Measurements from ENCODE around the gene ZNF462.
"Not testable (repeated sequence)": the region's sequence is repeated elsewhere in the genome, so short reads cannot be mapped to it uniquely, and the experiment has no call there.

ZNF462 gene

DNA sequence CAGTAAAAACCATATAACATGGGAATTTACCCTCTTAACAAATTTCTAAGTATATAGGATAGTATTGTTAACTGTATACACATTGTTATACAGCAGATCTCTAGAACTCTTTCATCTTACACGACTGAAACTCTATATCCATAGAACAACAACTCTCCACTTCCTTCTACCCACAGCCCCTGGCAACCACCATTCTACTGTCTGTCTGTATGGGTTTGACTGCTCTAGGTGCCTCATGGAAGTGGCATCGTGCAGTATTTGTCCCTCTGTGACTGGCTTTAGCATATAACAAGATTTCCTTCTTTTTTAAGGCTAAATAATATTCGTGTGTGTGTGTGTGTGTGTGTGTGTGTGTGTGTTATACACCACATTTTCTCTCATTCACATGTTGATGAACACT, 100.7 kb downstream of the ZNF462 start:
- no peak for DNase-seq

DNA sequence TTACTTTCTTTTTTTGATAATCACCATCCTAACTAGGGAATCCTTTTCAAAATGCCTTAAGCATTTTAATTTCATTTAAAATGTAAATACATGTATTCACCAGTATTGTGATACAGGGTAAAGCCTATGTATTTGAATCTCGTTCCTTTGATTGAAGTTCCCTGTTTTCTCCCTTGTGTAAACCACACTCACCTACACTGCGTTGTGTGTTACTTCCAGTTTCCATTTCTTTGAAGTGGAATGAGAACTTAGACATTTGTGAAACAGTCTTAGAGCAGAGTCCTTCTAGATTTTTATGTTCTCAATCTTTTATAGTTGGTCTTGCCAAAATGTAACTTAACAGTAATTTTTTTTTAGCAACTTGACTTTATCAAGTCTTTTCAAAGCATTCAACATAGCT, 101.4 kb downstream of the ZNF462 start:
- DNase-seq = no peak

DNA sequence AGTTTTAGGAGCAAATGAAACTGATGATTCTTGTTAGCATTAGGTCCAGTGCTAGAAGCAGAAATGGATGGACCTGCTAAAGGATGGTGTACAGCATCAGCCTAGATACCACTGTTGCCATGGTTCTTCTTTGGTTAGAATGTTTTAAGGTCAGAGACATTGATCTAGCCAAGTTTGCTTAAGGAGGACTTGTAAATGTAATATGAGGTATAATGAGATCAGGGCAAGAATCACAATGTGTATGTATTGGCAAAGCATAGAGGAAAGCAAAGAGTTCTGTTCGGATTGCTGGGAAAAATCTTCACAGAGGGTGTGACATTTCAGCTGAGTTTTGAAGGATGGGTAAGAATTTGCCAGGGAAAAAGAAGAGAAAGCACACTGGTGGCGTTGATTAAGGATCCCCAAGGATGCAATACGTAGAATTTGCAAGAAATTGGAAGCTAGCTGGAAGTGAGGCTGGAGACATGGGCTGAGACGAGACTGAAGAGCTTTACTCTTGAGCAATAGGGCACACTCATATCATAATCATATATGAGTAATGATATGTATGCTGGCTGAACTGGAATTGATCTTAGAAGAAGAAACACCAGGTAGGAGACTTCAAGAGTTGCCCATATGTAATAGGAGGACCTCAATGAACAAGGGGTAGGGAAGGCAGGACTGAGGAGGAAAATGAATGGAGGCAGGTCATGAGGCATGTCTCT, 102.0 kb downstream of the ZNF462 start:
- no peak for DNase-seq

DNA sequence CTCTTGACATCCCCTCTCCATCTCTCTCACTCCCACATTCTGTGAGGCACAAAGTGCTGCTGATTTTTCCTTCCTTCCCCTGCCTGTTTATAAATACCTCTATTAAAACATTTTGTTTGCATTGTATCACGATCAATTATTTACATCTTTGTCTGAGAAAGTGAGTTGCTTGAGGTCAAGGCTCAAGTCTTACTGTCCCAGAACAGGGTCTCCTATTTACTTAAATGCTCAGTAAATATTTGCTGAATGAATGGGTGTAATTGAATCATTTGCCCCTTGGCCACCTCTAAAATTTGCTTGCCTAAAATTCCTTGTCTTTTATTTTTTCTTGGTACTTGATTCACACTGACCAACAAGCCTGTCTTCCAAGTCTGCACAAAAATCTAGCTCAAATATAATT, 103.5 kb downstream of the ZNF462 start:
- DNase-seq = no peak

DNA sequence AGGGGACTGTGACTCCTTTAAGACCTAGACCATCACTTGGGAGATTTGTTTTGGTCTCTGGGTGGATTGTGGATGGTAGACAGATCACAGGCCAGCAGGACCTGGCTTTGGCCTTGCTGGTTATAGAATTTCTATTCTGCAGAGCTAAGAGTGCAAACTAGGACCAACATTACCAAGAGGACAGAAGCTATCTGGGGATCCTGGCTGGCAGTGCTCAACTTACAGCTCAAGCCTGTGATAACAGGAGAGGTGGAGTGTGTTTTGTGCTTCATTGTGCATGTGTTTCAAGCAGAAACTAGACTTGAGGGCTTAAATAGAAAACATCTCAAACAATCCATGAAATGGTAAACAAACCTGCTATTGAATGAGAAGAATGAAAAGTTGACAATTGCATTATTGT, 106.7 kb downstream of the ZNF462 start:
- peak in 1 of 14 donors; percentile 13 for DNase-seq

DNA sequence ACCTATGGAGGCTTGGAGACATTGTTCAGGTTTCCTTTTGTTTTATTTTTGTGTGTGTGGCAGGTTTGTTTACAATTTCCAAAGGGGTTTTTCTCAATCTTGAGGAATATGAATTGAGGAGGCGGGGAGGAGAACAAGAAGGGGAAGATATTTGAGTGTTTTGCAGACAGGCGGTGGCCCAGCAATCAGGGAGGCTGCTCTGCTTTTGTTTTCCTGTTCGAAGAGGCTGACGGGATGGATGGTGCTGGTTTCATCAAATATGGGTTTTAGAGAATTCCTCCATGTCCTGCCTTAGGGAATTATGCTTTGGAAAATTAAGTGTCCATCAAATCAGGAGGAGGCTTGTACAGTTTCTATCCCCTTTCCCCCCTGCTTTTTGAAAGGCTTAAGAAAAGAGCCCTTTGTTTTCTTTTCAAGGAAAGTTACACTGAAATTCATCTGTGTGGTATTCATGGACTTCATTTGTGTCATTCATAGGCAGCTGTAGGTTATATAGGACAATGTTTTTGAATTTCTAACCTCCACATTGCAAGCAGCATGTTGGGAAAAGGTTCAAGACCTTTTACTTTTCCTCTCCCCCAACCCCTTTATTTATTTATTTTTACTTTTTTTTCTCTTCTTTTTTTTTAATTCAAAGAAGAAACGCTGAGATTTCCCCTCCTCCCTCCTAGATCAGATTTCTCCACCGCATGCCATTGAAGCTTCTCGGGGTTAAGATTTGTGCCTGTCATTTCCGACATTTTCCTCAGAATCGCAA, 107.4 kb downstream of the ZNF462 start:
- DNase-seq = peak in 1 of 14 donors; percentile 13

DNA sequence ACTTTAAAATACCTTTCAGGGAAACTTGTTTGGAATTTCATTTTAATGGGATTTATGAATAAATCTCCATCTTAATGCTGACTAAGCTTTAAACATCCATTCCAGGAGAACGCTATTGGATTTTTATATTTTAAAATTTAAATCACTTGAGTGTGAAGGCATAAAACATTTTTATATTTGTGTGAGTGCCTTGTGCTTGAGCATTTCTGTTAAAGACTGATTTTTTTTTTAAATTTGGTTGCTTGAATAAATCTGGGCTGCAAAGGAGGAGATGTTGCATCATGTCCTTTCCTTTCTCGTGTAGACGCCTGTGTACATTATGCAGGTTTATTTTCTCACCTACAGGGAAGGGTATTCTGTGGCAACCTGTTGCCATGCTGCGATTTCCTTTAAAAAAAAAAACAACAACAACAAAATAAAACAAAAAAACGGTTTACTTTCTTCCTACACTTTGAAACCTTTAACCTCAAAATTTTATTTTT, 108.1 kb downstream of the ZNF462 start:
- no peak for DNase-seq

DNA sequence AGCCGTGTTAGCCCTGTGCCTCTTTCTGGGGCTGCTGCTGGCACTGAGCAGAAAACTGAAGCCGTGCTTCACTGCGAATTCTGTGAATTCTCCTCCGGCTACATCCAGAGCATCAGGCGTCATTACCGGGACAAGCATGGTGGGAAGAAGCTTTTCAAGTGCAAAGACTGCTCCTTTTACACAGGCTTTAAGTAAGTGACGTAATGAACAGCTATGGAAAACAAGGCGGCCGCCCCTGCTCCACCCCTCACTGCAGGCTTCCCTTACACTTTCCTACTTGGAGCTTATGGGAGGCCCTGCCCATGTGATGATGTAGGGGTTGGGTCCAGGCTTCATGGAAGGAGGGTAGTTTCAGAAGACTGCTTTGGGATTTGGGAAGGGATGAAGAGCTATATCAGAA, 109.1 kb downstream of the ZNF462 start:
- no peak for DNase-seq

DNA sequence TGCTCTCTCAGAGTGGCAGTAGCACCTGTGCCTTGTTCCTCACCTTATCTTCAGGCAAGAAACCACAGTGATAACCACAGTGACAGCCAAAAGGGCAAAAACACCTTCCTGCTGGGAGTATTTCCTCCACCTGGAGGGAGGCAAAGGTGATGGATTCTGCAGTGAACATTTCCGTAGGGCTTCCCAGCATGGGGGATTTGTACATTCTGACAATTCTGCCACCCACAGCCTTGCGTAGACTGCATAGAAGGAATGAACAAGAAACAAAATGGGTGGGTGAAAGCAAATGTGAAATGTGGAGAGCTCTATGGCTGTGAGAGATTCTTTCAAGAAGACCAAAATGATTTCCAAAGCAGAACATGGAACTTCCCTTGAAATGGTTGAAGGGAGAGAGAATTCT, 111.4 kb downstream of the ZNF462 start:
- no peak for DNase-seq

DNA sequence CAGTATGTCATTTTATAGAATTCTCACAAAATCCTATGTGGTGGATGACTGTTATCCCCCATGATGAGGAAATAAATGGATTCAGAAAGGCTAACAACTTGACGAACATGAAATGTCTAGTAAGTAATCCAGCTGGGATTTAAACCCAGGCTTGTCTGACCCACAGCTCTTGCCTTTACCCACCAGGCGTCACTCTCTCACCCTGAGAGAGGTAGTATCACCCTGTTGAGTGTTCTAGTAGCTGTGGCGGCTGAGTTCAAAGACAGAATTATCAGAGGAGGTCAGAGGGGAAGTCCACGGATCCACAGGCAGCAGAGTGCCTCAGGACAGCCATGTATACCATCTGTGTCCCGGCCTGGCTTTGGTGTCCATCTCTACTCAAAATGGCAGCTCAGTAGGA, 113.8 kb downstream of the ZNF462 start:
- peak in 1 of 14 donors; percentile 1 for DNase-seq

DNA sequence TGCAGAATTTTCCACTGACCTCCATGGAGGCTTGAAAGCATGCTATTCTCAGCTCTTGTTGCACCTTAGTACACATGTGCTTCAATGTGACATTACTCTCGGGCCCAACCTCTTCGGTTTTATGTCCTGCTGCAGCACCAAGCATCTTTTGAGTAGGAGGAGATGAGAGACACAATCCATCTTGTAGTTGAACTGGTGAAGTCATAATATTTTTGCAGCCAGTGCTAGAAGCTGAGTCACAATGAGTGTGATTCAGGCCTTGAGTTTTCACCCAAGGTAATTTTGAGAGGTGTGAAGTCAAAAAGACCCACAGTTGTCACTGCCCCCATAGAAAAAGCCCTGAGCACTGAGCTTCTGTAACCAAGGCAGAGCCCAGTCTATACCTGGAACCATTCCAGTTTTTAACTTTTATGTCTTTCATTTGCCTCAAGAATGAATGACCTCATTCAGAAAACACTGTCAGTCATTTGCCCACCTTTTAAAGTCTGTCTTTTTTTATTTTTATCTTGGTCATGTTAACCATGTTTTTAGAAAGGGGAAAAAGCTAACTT, 117.7 kb downstream of the ZNF462 start:
- no peak for DNase-seq

DNA sequence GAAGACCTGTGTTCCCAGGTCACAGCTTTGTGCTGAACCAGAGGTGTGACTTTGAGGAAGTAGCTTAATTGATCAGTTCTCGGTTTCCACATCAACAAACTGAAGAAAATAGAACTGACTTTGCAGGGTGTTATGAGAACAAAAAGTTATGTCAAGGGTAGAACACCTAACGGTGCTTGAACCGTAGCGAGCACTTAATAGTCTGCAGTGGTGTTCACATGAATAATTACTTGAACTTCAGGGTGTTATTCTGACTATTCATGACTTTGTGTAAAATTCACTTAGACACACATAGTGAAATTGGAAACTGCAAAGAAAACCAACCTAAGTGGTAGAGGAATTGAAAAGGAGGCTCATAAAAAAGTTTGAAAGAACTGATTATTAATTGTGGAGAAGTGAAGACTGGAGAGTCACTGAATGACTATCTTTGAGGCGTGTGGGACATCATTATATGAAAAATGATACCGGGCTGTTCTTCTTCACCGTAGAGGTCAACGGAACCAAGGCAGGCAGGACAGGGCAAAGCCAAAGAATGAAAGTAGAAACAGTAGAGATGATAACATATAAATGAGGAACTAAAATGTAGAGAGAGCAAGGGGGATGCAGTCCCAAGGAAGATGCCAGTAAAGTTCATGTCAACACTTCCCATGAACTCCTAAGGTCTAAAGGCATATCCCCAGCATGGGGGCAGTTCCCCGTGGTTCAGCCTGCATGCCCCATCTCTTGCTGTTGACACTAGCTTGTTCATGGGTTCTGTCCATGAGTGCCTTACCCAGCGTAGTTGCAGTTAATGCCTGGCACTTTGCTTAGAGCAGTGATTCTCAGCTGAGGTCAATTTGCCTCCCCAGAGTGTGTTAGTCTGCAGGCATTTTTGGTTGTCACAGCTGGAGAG, 118.7 kb downstream of the ZNF462 start:
- no peak for DNase-seq

DNA sequence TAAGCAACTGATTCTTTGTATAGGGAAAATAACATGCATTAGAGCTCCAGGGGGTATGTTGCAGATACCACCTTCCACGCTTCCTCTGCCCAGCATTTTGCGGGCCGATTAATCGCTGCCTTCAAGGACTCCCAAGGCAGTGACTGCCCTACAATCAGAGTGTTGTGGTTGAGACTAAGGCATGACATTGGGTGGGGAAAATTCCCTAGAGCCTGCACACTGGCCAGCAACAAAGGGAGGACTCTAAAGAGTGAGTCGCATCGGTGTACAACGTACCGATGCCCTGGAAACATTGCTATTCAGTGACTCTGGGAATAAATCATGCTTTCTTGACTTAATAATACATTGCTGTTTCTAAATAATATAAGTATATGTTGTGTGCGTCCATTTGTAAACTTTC, 119.7 kb downstream of the ZNF462 start:
- no peak for DNase-seq

DNA sequence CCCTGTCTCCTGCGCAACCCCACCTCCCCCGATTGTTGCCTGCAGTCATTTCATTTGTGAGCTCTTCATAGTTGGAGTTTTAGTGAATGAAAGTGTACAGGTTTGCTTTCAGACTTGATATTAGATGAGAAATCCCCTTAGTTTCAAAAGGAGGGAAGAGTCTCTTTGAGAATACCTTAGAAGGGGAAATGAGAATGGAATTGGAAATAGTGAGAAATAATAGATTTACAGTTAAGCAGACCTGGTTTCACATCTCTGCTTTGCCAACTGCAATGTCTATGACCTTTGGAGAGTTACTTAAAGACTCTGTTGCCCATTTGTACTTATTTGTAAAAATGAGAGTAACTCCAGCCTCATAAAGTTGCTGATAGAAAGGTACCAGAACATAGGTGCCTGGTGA, 120.4 kb downstream of the ZNF462 start:
- no peak for DNase-seq

DNA sequence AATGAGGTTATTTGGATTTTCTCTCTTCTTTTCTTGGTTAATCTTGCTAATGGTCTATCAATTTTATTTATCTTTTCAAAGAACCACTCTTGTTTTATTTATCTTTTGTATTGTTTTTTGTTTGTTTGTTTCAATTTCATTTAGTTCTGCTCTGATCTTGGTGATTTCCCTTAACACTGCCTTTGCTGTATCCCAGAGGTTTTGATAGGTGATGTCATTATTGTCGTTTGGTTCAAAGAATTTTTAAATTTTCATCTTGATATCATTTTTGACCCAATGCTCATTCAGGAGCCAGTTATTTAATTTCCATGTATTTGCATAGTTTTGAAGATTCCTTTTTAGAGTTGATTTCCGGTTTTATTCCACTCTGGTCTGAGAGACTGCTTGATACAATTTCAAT, 126.9 kb downstream of the ZNF462 start:
- DNase-seq = not testable (repeated sequence)

DNA sequence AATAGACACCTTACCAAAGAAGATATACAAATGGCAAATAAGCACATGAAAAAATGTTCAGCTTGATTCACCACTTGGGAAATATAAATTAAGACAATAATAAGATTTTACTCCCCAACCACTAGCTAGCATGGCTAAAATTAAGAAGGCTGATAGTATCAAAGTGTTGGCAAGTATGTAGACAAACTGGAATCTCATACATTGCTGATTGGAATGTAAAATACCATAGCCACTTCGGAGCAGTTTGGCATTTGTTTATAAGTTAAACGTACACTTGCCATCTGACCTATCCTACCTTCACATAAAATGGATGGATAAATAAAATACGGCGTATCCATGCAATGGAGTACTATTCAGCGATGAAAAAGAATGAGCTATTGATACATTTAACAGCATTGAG, 129.2 kb downstream of the ZNF462 start:
- DNase-seq = no peak

DNA sequence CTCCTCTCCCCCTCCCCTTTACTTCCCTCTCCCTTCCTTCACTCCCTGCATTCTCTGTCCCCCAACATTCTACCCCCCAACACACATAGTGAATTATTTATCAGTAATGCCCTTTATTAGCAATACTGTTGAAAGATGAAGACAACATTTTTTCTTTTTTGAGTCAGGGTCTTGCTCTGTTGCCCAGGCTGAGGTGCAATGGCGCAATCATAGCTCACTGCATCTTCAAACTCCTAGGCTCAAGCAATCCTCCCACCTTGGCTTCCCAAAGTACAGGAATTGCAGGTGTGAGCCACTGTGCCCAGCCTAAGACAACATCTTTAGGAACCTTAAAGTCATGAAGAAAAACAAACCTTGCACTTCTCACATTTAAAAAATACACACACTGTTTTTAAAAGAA, 130.6 kb downstream of the ZNF462 start:
- no peak for DNase-seq

DNA sequence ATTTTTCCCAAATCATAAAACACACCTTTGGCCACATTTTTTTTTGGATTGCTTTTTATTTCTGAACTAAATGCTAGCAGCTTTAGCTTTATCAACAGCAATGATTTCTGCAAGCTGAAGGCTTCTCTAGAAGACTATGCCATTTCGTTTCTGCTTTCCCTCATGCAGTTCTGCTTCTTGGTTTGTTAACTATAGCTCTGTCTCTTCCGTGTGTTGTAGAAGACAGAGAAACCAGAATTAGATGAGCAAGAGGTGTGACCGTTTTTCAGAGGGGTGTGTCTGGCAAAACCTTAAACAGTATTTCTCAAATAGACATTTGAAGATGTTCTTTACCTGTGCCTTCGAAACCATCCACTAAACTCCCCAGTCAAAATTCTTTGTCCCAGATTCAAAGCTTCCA, 131.5 kb downstream of the ZNF462 start:
- DNase-seq = no peak

DNA sequence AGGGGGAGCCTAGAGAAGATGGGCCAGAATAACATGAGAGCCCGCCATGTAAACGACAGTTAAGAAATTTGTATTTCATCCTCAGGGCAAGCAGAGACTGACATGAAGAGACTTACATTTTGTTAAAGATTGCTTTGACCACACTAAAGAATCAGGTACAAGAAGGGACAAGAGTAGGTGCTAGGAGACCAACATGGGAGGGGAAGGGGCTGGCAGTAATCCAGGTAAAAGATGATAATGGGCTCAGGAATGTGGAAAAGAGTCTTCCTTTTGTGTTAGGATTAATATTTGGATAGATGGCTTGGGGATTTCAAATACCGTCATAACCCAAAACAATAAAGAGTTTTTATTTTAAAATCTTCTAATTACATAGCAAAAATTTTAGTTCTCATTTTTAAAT, 137.3 kb downstream of the ZNF462 start:
- no peak for DNase-seq

DNA sequence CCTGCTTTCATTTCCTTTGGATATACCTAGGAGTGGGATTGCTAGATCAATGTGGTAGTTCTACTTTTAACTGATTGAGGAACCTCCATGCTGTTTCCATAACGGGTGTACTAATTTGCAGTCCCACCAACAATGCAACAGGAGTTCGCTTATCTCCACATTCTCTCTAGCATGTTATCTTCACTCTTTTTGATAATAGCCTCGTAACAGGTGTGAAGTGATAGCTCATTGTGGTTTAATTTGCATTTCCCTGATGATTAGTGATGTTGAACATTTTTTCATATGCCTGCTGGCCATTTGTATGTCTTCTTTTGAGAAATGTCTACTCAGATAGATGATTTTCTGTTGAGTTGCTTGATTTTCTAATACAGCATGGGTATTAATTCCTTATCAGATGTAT, 142.2 kb downstream of the ZNF462 start:
- no peak for DNase-seq

DNA sequence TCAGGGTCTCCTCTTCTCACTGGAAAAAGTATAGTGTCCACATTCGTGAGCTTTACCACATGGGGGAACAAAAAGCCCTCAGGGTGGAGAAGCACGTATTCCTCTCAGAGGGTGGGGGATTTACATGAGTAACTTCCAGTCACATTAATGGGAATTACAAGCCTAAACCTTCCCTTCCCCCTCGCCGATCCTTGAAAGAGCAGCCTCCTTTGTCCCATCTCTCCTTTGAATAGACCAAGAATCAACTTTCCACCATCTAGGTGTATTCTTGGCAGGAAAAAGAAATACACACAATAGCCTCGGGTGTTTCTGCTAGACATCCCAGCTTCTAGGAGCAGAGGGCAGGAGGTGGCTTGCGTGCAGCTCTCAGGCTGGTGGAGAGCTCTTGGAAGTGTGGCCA, 144.4 kb downstream of the ZNF462 start:
- no peak for DNase-seq

DNA sequence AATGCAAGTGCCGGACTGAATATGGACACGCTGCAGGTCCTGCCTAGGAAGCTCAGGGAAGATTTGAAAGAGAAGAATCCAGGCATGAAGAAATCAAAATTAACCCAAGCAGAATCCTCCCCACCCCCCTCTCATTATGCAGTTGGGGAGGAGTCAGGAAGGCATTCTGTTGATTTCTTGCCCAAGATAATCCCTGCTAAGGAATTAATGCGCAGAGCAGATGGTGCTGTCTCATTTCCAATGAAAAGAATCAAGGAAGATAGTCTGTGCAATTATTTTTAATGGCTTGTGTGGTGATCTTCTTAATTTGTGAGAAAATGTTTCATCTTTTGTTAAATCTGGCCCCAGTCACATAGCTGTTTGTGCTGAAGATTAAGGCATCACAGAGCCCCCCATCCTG, 145.0 kb downstream of the ZNF462 start:
- DNase-seq = peak in 1 of 14 donors; percentile 2

DNA sequence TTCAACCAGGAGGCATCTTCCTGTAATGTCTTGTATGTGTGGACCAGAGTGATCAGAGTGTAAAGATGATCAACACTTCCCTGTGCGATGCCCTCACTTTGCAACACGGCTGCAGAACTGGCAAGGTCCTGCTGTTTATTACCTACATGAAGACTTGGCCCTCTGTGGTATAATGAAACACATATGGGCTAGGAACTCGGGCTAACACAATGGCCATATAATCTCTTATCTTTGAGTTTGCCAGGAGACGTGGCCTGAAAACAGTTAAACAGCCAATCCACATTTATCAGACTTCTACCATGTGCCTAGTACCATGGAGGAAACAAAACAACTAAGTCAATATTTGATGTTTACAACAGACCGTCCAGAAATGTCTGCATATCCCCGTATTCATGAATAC, 145.5 kb downstream of the ZNF462 start:
- no peak for DNase-seq
